Fibroblast of lung (primary cell): ENCODE measurements around the gene ZSCAN4. TPM values are rescaled to one million over a fixed set of nuclear protein-coding genes. Genes with fewer than 3 reads are reported as not detected.

Experiments
- DNase-seq, 2 donors: peaks; one replicate each; pipeline versions ENCODE4 v3.0.0 to v3.0.0-alpha.2; 2010; ENCODE audit warnings: low read depth in 2 of 2
- H2AFZ ChIP-seq: 2 replicates; pipeline ENCODE4 v1.5.1; 2012; ENCODE audit warnings: low read length, control low read depth, inconsistent platforms
- H3K27ac ChIP-seq: 2 replicates; pipeline ENCODE4 v1.5.1; 2011; ENCODE audit warnings: low read length, control low read depth; ENCODE audit not compliant: insufficient read depth
- H3K27me3 ChIP-seq: 2 replicates; pipeline ENCODE4 v1.5.1; 2011; ENCODE audit warnings: mild to moderate bottlenecking, low read length; ENCODE audit not compliant: control insufficient read depth, insufficient read depth
- H3K36me3 ChIP-seq: 2 replicates; pipeline ENCODE4 v1.5.1; 2011; ENCODE audit warnings: low read length; ENCODE audit not compliant: control insufficient read depth, insufficient read depth
- H3K4me1 ChIP-seq: 2 replicates; pipeline ENCODE4 v1.5.1; 2011; ENCODE audit warnings: low read length; ENCODE audit not compliant: control insufficient read depth, insufficient read depth; ENCODE audit errors: extremely low read depth
- H3K4me2 ChIP-seq: 2 replicates; pipeline ENCODE4 v1.5.1; 2011; ENCODE audit warnings: low read length, control low read depth; ENCODE audit not compliant: insufficient read depth; ENCODE audit errors: extremely low read depth
- H3K4me3 ChIP-seq, 4 experiments: fragments of 200-600 bp in 1 of 4; sonication (generic) in 1 of 4; replicated peaks in 1 of 4; 2 replicates each; pipeline ENCODE4 v1.5.1; 2011 to 2016; ENCODE audit warnings: low read length in 4 of 4, low read depth in 3 of 4, mild to moderate bottlenecking in 3 of 4, control low read depth in 2 of 4, inconsistent platforms in 1 of 4, mixed read lengths in 1 of 4; ENCODE audit not compliant: insufficient read depth in 1 of 4; ENCODE audit errors: control extremely low read depth in 1 of 4
- H3K79me2 ChIP-seq: 2 replicates; pipeline ENCODE4 v1.5.1; 2012; ENCODE audit warnings: mild to moderate bottlenecking, low read length, inconsistent platforms; ENCODE audit not compliant: control insufficient read depth, insufficient read depth
- H3K9ac ChIP-seq: 2 replicates; pipeline ENCODE4 v1.5.1; 2011; ENCODE audit warnings: mild to moderate bottlenecking, low read length, control low read depth; ENCODE audit not compliant: insufficient read depth
- H3K9me3 ChIP-seq: 2 replicates; pipeline ENCODE4 v1.5.1; 2012; ENCODE audit warnings: low read depth, low read length; ENCODE audit not compliant: control insufficient read depth, insufficient read depth
- H4K20me1 ChIP-seq: 2 replicates; pipeline ENCODE4 v1.5.1; 2011; ENCODE audit warnings: low read length; ENCODE audit not compliant: control insufficient read depth, insufficient read depth; ENCODE audit errors: extremely low read depth
- EZH2 ChIP-seq: IDR thresholded peaks from 2 replicates; pipeline ENCODE4 v1.5.1; 2012; ENCODE audit warnings: low read length, control low read depth, mild to moderate bottlenecking; ENCODE audit errors: missing control alignments
- polyA plus RNA-seq, 2 donors: library from polyadenylated mRNA; depleted of rRNA in 1 of 2; stranded (reverse) in 1 of 2; unstranded in 1 of 2; fragments of >200 nt; gene quantifications; 2 replicates each; pipeline ENCODE4 v1.2.1, GENCODE V29; 2011 to 2012; ENCODE audit warnings: missing spikeins in 1 of 2
- total RNA-seq: library from RNA; depleted of rRNA; stranded (reverse); fragments of >200 nt; gene quantifications from 2 replicates; pipeline ENCODE4 v1.2.1, GENCODE V29; 2014
- TF ChIP-seq, protein P1 (sequence below), 2 donors: IDR thresholded peaks in 1 of 2; conservative IDR thresholded peaks in 1 of 2; 1 replicate in 1 of 2; 2 replicates in 1 of 2; pipeline ENCODE4 v1.5.1; 2011 to 2012; ENCODE audit warnings: low read length in 2 of 2, control low read depth in 1 of 2, inconsistent platforms in 1 of 2, low read depth in 1 of 2, mild to moderate bottlenecking in 1 of 2

The ZSCAN4 gene
- total and polyA plus RNA-seq, 2 donors (not counting 1 experiment from before 2014, with no cell fraction given): not detected

DNA sequence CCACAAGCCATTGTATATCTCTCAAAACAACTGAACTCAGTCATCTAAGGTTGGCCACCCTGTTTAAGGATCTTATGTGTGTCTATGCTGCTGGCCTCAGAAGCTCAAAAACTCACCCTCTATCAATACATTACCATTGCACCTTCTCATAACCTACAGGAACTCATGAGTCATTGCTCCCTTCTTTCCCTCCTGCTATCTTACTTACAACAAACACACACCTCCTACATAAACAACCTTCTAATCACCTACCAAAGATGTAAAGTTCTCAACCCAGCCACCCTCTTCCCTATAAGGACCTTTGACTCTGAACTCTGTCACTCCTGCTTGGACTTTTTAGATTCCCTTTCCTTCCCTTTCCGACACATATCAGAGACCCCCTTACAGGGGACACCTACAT is 13.3 kb upstream of the ZSCAN4 start:
- Histone ChIP-seq H3K4me2 (no peak overlapping the region), H3K4me3 (no peak overlapping the region), H3K9me3 (no peaks in the 10 kb centered on the region), H3K27ac (no peak overlapping the region), H3K9ac (no peak overlapping the region), H3K4me1 (no peaks in the 10 kb centered on the region), H2AFZ (no peak overlapping the region), H3K79me2 (no peaks in the 10 kb centered on the region), H3K36me3 (no peaks in the 10 kb centered on the region), H3K27me3 (no peaks in the 10 kb centered on the region), H4K20me1 (no peaks in the 10 kb centered on the region)
- TF ChIP-seq, protein P1, sequence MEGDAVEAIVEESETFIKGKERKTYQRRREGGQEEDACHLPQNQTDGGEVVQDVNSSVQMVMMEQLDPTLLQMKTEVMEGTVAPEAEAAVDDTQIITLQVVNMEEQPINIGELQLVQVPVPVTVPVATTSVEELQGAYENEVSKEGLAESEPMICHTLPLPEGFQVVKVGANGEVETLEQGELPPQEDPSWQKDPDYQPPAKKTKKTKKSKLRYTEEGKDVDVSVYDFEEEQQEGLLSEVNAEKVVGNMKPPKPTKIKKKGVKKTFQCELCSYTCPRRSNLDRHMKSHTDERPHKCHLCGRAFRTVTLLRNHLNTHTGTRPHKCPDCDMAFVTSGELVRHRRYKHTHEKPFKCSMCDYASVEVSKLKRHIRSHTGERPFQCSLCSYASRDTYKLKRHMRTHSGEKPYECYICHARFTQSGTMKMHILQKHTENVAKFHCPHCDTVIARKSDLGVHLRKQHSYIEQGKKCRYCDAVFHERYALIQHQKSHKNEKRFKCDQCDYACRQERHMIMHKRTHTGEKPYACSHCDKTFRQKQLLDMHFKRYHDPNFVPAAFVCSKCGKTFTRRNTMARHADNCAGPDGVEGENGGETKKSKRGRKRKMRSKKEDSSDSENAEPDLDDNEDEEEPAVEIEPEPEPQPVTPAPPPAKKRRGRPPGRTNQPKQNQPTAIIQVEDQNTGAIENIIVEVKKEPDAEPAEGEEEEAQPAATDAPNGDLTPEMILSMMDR (conservative IDR thresholded peaks at IDR 0.05 in 1 of 2, IDR thresholded peaks at IDR 0.05 in 1 of 2; ENCODE audit: low read depth in 1 of 2, low read length in 2 of 2): no peak
- TF ChIP-seq EZH2: no peak
- DNase-seq: no peak

DNA sequence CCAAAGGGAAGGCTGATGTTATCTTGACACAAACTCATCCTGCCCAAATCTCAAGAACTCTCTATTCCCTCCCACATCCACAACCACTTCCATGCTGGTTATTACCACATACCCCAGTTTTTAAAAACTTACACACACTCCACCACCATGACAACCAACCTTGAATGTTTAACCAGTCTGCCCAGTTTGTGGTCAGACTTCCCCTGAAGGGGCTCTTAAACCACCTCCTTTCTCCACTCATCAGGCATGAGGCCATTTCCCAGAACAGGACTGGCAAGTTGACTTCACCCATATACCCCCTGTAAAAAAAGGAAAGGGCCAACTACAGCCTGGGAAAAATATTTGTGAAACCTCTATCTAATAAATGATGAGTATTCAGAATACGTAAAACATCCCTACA is 12.4 kb upstream of the ZSCAN4 start:
- no peak for TF ChIP-seq EZH2
- TF ChIP-seq, protein P1 (conservative IDR thresholded peaks at IDR 0.05 in 1 of 2, IDR thresholded peaks at IDR 0.05 in 1 of 2; ENCODE audit: low read depth in 1 of 2, low read length in 2 of 2): no peak
- H3K9ac ChIP-seq: no peak overlapping the region
- no peaks in the 10 kb centered on the region for H3K27me3 ChIP-seq
- no peaks in the 10 kb centered on the region for H3K36me3 ChIP-seq
- no peak overlapping the region for H3K4me3 ChIP-seq
- H3K79me2 ChIP-seq: no peaks in the 10 kb centered on the region
- no peak overlapping the region for H2AFZ ChIP-seq
- no peaks in the 10 kb centered on the region for H3K4me1 ChIP-seq
- DNase-seq: no peak
- H3K4me2 ChIP-seq: no peak overlapping the region
- no peak overlapping the region for H3K27ac ChIP-seq
- no peaks in the 10 kb centered on the region for H4K20me1 ChIP-seq
- no peaks in the 10 kb centered on the region for H3K9me3 ChIP-seq

DNA sequence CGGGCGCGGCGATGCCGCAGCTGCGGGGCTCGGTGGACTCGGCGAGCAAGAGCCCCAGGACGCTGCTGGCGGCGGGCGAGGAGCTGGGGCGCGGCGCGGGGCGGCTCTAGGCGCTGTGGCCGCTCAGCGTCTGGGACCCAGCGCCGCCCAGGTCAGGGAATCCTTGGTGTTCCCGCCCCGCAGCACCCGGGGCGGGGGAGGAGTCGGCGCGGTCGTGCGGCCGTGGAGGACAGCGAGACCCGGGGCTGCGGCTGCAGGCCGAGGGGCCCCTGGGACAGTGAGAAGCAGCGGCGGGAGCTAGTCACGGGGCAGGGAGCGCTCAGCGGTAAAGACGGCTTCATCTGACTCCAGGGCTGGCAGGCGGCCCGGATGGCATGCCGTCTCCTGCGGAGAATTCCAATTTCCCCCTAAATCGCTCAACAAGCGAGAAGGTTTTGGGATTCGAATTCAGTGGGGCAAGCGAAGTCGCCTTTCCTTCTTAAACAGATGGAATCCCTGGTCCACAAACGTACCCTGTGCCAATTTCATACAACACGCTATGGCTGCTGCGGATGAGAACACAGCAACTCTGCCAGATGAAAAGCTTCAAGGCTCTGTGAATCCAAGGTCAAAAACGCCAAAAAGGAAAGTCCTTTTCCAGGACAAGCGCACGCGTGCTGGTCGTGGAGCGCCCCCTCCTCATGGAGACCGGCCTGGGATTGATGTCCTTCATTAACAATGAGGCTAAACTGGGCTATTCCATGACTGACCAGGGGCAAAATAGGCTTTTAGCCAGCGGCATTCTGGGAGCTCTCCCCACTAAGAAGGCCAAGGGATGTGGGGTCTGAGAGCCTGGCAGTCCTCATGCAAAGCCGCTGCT is 4.2 kb upstream of the ZSCAN4 start:
- no peak overlapping the region for H3K27ac ChIP-seq
- no peak for TF ChIP-seq EZH2
- TF ChIP-seq, protein P1 (conservative IDR thresholded peaks at IDR 0.05 in 1 of 2, IDR thresholded peaks at IDR 0.05 in 1 of 2; ENCODE audit: low read depth in 1 of 2, low read length in 2 of 2): no peak
- no peaks in the 10 kb centered on the region for H3K9me3 ChIP-seq
- H3K79me2 ChIP-seq: no peaks in the 10 kb centered on the region
- peak; percentile 50 to 52 for DNase-seq
- no peaks in the 10 kb centered on the region for H3K36me3 ChIP-seq
- peak overlapping the region; percentile 48 to 69 (median 60) for H3K4me3 ChIP-seq
- H2AFZ ChIP-seq: peak overlapping the region; percentile 76
- peak overlapping the region; percentile 77 for H3K4me2 ChIP-seq
- H3K27me3 ChIP-seq: no peaks in the 10 kb centered on the region
- H4K20me1 ChIP-seq: no peaks in the 10 kb centered on the region
- no peaks in the 10 kb centered on the region for H3K4me1 ChIP-seq
- H3K9ac ChIP-seq: peak overlapping the region; percentile 46
